ENCODE data around the gene PTGFRN.

The PTGFRN gene

GRCh38 chr1:116921937-116922336 is 12.2 kb downstream of the PTGFRN start:
- TF ChIP-seq CTCF (IDR thresholded peaks at IDR 0.05), result no peak

GRCh38 chr1:116923421-116923820 is 13.7 kb downstream of the PTGFRN start:
- TF ChIP-seq CTCF (IDR thresholded peaks at IDR 0.05), result no peak

GRCh38 chr1:116927049-116927798 is 17.5 kb downstream of the PTGFRN start:
- TF ChIP-seq CTCF (IDR thresholded peaks at IDR 0.05), result no peak

- no peak for TF ChIP-seq CTCF (IDR thresholded peaks at IDR 0.05)
Measured at GRCh38 chr1:116929961-116930592, 20.4 kb downstream of the PTGFRN start.

GRCh38 chr1:116931016-116931918 is 21.6 kb downstream of the PTGFRN start:
- TF ChIP-seq CTCF (IDR thresholded peaks at IDR 0.05), result no peak

- no peak for TF ChIP-seq CTCF (IDR thresholded peaks at IDR 0.05)
Measured at GRCh38 chr1:116933606-116934515, 24.1 kb downstream of the PTGFRN start.
